ENCODE measurements around the gene CFAP77. TPM values are rescaled to one million over a fixed set of nuclear protein-coding genes. Genes with fewer than 3 reads are reported as not detected.

CFAP77 gene
- total RNA-seq, 1 experiment from 2014 or later, result 0.11 TPM

DNA sequence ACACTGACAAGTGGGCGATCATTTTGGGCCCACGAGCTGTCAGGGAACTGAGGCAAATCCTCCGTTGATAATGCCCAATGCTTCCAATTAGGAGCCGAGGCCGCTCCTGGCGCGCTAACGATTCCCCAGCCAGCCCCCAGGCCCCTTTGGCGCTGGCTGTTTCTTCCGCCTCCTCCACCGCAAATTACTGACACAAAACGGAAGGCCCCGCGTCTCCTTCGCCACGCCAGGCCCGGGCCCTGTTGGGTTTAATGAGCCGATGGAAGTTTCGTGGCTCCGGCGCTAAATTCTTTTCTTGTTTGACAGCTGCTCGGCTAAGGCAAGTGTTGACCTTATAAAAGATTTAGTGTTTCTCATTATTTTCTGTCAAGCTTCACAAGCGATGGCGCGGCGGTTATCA lies 146.7 kb downstream of the CFAP77 start:
- H3K79me2 ChIP-seq (ENCODE audit: low read length), result no peaks in the 10 kb centered on the region
- no peak overlapping the region for H3K4me2 ChIP-seq (ENCODE audit: low read length)
- no peaks in the 10 kb centered on the region for H4K20me1 ChIP-seq (ENCODE audit: low read length)
- H3K27me3 ChIP-seq (ENCODE audit: low read length), result no peaks in the 10 kb centered on the region
- BruUV-seq (replicated peaks), result no TSS peak
- H3K27ac ChIP-seq (ENCODE audit: low read length), result no peak overlapping the region
- ChIA-PET POLR2A (ENCODE audit: unreplicated experiment) (no interaction called here), CTCF (no interaction called here)
- intact Hi-C loops (cut with micrococcal nuclease), result no loop called here
- ATAC-seq (no peak), DNase-seq (no peak)
- no peaks in the 10 kb centered on the region for H3K36me3 ChIP-seq (ENCODE audit: low read depth, low read length)
- TF ChIP-seq EZH2 (IDR thresholded peaks at IDR 0.05; ENCODE audit: low read length, unreplicated experiment) (no peak), EZH2phosphoT487 (IDR thresholded peaks at IDR 0.05; ENCODE audit: borderline replicate concordance, low read length) (no peak)
- TF ChIP-seq, protein P1, sequence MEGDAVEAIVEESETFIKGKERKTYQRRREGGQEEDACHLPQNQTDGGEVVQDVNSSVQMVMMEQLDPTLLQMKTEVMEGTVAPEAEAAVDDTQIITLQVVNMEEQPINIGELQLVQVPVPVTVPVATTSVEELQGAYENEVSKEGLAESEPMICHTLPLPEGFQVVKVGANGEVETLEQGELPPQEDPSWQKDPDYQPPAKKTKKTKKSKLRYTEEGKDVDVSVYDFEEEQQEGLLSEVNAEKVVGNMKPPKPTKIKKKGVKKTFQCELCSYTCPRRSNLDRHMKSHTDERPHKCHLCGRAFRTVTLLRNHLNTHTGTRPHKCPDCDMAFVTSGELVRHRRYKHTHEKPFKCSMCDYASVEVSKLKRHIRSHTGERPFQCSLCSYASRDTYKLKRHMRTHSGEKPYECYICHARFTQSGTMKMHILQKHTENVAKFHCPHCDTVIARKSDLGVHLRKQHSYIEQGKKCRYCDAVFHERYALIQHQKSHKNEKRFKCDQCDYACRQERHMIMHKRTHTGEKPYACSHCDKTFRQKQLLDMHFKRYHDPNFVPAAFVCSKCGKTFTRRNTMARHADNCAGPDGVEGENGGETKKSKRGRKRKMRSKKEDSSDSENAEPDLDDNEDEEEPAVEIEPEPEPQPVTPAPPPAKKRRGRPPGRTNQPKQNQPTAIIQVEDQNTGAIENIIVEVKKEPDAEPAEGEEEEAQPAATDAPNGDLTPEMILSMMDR (conservative IDR thresholded peaks at IDR 0.05; ENCODE audit: low read depth, low read length), result no peak
- H3K4me3 ChIP-seq (ENCODE audit: low read length), result no peak overlapping the region
- H3K4me1 ChIP-seq (ENCODE audit: insufficient read depth, low read length), result no peaks in the 10 kb centered on the region
- H3K9ac ChIP-seq (ENCODE audit: low read length), result no peak overlapping the region
- no peaks in the 10 kb centered on the region for H3F3A ChIP-seq (ENCODE audit: low read length, unreplicated experiment)
- H3K9me3 ChIP-seq (ENCODE audit: low read length), result no peaks in the 10 kb centered on the region
- no peaks in the 10 kb centered on the region for H3K9me2 ChIP-seq (replicated peaks; ENCODE audit: low read length)
- H2AFZ ChIP-seq (ENCODE audit: low read length), result no peak overlapping the region

DNA sequence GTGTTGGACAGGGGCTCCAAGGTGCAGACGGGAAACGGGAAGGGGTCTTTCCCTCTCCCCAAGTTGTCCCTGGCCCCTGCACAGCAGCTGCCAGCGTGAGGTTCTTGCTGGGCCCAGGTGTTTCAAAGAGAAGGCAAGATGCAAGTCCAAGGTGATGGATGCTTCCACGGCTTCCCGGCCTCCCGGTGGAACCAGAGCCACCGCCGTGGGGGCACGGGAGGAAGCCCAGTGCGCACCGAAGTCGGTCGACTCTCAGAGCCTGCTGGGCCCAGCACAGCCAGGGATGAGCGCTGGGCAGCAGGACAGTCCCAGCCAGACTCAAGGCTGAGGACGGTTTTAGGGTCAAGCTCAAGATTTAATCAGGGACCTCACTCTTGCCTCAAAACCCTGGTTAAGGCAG lies 147.1 kb downstream of the CFAP77 start:
- DNase-seq, result no peak
- Histone ChIP-seq H3K9me3 (ENCODE audit: low read length) (no peaks in the 10 kb centered on the region), H3K27ac (ENCODE audit: low read length) (no peak overlapping the region), H4K20me1 (ENCODE audit: low read length) (no peaks in the 10 kb centered on the region), H3K4me2 (ENCODE audit: low read length) (no peak overlapping the region), H3K4me3 (ENCODE audit: low read length) (no peak overlapping the region), H3K4me1 (ENCODE audit: insufficient read depth, low read length) (no peaks in the 10 kb centered on the region), H2AFZ (ENCODE audit: low read length) (no peak overlapping the region), H3K36me3 (ENCODE audit: low read depth, low read length) (no peaks in the 10 kb centered on the region), H3K9ac (ENCODE audit: low read length) (no peak overlapping the region), H3F3A (ENCODE audit: low read length, unreplicated experiment) (no peaks in the 10 kb centered on the region), H3K9me2 (replicated peaks; ENCODE audit: low read length) (no peaks in the 10 kb centered on the region), H3K79me2 (ENCODE audit: low read length) (no peaks in the 10 kb centered on the region), H3K27me3 (ENCODE audit: low read length) (no peaks in the 10 kb centered on the region)
- TF ChIP-seq, protein P1 (conservative IDR thresholded peaks at IDR 0.05; ENCODE audit: low read depth, low read length), result no peak
- TF ChIP-seq EZH2 (IDR thresholded peaks at IDR 0.05; ENCODE audit: low read length, unreplicated experiment), result no peak
- no peak for TF ChIP-seq EZH2phosphoT487 (IDR thresholded peaks at IDR 0.05; ENCODE audit: borderline replicate concordance, low read length)
- BruUV-seq (replicated peaks), result no TSS peak
- POLR2A ChIA-PET (ENCODE audit: unreplicated experiment), result no interaction called here
- CTCF ChIA-PET, result no interaction called here
- ATAC-seq, result no peak
- intact Hi-C loops (cut with micrococcal nuclease), result no loop called here

DNA sequence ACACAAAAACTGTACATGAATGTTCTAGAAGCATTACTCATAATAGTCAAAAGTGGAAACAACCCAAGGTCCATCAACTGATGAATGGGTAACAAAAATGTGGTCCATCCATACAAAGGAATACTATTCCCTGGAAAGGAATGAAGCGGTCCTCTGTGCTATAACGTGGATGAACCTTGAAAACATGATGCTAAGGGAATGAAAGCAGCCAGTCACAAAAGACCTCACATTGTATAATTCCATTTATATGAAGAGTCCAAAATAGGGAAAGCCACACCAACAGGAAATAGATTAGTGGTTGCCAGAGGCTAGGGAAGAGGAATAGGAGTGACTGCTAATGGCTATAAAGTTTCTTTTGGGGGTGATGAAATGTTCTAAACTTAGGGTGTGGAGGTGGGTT lies 149.7 kb downstream of the CFAP77 start:
- ChIA-PET POLR2A (ENCODE audit: unreplicated experiment) (no interaction called here), CTCF (no interaction called here)
- ATAC-seq, result no peak

More for the DNA sequence above, 149.7 kb downstream of the CFAP77 start:
- Histone ChIP-seq H3K79me2 (ENCODE audit: low read length) (no peaks in the 10 kb centered on the region), H3K9ac (ENCODE audit: low read length) (no peak overlapping the region), H3K4me1 (ENCODE audit: insufficient read depth, low read length) (no peaks in the 10 kb centered on the region), H3K36me3 (ENCODE audit: low read depth, low read length) (no peaks in the 10 kb centered on the region), H3K9me3 (ENCODE audit: low read length) (no peaks in the 10 kb centered on the region), H3K4me2 (ENCODE audit: low read length) (no peak overlapping the region), H2AFZ (ENCODE audit: low read length) (no peak overlapping the region), H3K27ac (ENCODE audit: low read length) (no peak overlapping the region), H3K27me3 (ENCODE audit: low read length) (no peaks in the 10 kb centered on the region), H3F3A (ENCODE audit: low read length, unreplicated experiment) (no peaks in the 10 kb centered on the region), H4K20me1 (ENCODE audit: low read length) (no peaks in the 10 kb centered on the region), H3K4me3 (ENCODE audit: low read length) (no peak overlapping the region), H3K9me2 (replicated peaks; ENCODE audit: low read length) (no peaks in the 10 kb centered on the region)
- no TSS peak for BruUV-seq (replicated peaks)
- no peak for DNase-seq
- intact Hi-C loops (cut with micrococcal nuclease), result no loop called here
- no peak for TF ChIP-seq EZH2phosphoT487 (IDR thresholded peaks at IDR 0.05; ENCODE audit: borderline replicate concordance, low read length)
- TF ChIP-seq, protein P1 (conservative IDR thresholded peaks at IDR 0.05; ENCODE audit: low read depth, low read length), result no peak
- no peak for TF ChIP-seq EZH2 (IDR thresholded peaks at IDR 0.05; ENCODE audit: low read length, unreplicated experiment)

All from PC-3 (cell line).